Progenitor cell of endocrine pancreas (in vitro differentiated cells): ENCODE measurements around the gene DOCK2. TPM values are rescaled to one million over a fixed set of nuclear protein-coding genes. Genes with fewer than 3 reads are reported as not detected.

Experiments used
- DNase-seq: peaks from one replicate; pipeline ENCODE4 v3.0.0; 2021; ENCODE audit warnings: low spot score; ENCODE audit not compliant: unreplicated experiment
- H3K27ac Mint-ChIP-seq: 2 replicates; pipeline ENCODE4 v1.8.0; 2021; ENCODE audit warnings: mild to moderate bottlenecking, moderate library complexity, mixed read lengths
- H3K27me3 Mint-ChIP-seq: 2 replicates; pipeline ENCODE4 v1.8.0; 2021; ENCODE audit warnings: mixed read lengths
- H3K36me3 Mint-ChIP-seq: 2 replicates; pipeline ENCODE4 v1.8.0; 2022; ENCODE audit warnings: mixed read lengths; ENCODE audit not compliant: insufficient read depth
- H3K4me1 Mint-ChIP-seq: 2 replicates; pipeline ENCODE4 v1.8.0; 2021; ENCODE audit warnings: low read depth, mixed read lengths
- H3K4me3 Mint-ChIP-seq: 2 replicates; pipeline ENCODE4 v1.8.0; 2021; ENCODE audit warnings: low read depth, mild to moderate bottlenecking, moderate library complexity, mixed read lengths
- H3K9me3 Mint-ChIP-seq: 2 replicates; pipeline ENCODE4 v1.8.0; 2021; ENCODE audit warnings: low read depth, mixed read lengths
- total RNA-seq: library from RNA; stranded (reverse); gene quantifications from 2 replicates; pipeline ENCODE4 v1.2.1, GENCODE V29; 2021
- TF ChIP-seq, protein P1 (sequence below): fragments of 200-600 bp; sonication (generic); IDR thresholded peaks from one replicate; pipeline ENCODE4 v1.5.0; 2021; ENCODE audit warnings: antibody characterized with exemption, mild to moderate bottlenecking; ENCODE audit not compliant: unreplicated experiment

Gene DOCK2
- total RNA-seq, 1 donor from 2014 or later = not detected

DNA sequence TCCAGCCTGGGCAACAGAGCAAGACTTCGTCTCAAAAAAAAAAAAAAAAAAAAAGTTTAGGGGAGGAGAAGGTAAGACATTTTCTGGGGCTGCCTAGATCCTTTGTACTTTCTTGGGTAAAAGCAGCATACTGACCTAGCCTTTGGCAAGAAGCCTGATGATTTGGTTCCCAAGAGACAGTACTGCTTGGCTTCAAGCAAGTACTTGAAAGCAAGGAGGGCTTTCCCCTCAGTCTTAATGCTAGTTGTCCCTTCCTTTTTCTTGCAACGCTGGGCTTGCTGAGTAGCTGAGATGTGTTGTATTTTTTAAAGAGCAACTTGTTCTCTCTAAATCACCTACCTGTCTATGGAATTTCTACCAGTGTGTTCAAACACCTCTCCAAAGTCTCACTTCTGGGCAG lies 267.0 kb downstream of the DOCK2 start:
- Mint-ChIP-seq H3K27me3 (peaks cover 31% of the 10 kb centered on the region), H3K36me3 (no peaks in the 10 kb centered on the region), H3K4me1 (peaks cover 3% of the 10 kb centered on the region), H3K27ac (no peak overlapping the region), H3K9me3 (no peaks in the 10 kb centered on the region), H3K4me3 (no peak overlapping the region)
- DNase-seq = no peak
- TF ChIP-seq, protein P1, sequence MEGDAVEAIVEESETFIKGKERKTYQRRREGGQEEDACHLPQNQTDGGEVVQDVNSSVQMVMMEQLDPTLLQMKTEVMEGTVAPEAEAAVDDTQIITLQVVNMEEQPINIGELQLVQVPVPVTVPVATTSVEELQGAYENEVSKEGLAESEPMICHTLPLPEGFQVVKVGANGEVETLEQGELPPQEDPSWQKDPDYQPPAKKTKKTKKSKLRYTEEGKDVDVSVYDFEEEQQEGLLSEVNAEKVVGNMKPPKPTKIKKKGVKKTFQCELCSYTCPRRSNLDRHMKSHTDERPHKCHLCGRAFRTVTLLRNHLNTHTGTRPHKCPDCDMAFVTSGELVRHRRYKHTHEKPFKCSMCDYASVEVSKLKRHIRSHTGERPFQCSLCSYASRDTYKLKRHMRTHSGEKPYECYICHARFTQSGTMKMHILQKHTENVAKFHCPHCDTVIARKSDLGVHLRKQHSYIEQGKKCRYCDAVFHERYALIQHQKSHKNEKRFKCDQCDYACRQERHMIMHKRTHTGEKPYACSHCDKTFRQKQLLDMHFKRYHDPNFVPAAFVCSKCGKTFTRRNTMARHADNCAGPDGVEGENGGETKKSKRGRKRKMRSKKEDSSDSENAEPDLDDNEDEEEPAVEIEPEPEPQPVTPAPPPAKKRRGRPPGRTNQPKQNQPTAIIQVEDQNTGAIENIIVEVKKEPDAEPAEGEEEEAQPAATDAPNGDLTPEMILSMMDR = no peak

DNA sequence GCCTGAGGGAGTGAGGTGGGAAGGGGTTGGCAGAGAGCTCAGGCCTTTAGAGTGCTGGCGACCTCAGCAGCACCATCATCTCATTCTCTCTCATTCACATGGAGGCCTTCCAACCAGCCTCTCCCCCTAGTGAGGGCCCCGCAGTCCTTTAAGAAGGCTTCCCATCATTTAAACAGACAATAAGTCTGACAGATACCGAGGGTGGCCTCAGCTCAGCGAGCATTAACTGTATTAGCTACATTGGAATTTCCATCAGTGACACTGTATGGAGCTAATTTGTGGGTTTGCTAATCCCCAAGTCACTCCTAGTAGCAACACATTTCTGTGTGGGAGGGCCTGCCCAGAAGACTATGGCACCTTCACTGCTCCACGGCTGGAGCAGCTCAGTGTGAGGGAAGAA lies 267.4 kb downstream of the DOCK2 start:
- Mint-ChIP-seq H3K27ac (no peak overlapping the region), H3K4me3 (no peak overlapping the region), H3K9me3 (no peaks in the 10 kb centered on the region), H3K4me1 (peaks cover 3% of the 10 kb centered on the region), H3K36me3 (no peaks in the 10 kb centered on the region), H3K27me3 (peaks cover 31% of the 10 kb centered on the region)
- TF ChIP-seq, protein P1 = no peak
- no peak for DNase-seq

DNA sequence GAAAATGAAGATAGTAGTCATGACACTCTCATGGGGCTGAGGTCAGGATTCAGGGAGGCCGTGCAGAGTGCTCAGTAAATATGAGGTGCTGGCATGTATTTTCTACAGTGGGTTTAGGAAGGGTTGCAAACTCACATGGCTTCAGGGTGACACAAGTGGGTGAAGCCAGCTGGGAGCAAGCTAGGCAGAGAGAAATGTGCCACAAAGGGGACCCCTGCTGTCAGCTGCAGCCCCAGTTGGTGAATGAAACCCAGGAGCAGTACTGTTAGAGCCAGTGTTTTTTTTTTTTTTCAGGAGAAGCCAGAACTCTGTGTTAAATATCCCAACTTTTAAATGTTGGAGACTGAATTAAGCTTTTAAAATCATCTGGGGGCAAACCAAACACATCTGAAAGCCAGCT lies 267.9 kb downstream of the DOCK2 start:
- TF ChIP-seq, protein P1 = no peak
- DNase-seq = no peak

DNA sequence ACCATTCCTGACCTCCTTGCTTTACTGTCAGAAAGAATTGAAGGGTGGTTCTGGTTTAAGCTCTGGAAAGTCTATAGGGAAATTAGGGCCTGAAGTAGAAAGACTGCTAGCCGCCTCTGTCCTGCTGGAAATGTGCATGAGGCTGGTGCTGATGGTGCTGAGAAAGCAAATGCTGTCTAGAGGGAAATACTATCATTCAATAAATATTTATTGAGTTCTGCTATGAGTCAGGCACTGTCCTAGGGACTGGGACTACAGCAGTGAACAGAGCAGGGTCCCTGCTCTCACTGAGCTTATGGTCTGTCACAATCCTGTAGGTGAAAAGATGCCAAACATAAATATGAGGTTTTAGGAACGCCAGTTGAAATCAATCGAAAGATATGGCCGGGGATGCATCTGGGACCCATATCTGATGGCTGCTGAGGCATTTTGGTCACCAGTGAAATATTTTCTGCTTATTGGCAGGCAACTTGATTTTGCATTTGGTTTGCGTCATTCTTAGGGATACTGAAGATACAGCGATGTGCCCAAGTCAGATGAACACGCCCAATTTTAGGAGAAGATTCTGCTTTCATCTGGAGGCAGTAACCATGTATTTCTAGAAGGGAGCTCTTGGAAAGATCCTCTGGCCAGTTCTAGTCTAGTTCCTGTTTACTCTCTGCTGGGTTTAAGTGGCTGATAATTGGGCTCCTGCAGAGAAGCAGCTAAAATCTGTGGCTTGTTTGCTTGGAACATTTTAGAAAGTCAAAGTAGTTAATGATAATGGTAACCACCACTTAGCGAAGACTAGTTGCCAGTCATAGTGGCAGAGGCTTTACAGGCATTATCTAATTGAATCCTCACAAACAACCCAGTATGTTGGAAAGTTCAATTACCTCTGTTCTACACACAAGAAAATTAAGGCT lies 269.9 kb downstream of the DOCK2 start:
- no peak for DNase-seq
- H3K36me3 Mint-ChIP-seq = no peaks in the 10 kb centered on the region
- no peak overlapping the region for H3K27ac Mint-ChIP-seq

More for the DNA sequence above, 267.9 kb downstream of the DOCK2 start:
- no peaks in the 10 kb centered on the region for H3K36me3 Mint-ChIP-seq
- H3K27ac Mint-ChIP-seq = no peak overlapping the region
- peaks cover 28% of the 10 kb centered on the region for H3K27me3 Mint-ChIP-seq
- no peaks in the 10 kb centered on the region for H3K9me3 Mint-ChIP-seq
- peaks cover 3% of the 10 kb centered on the region for H3K4me1 Mint-ChIP-seq
- no peak overlapping the region for H3K4me3 Mint-ChIP-seq

DNA sequence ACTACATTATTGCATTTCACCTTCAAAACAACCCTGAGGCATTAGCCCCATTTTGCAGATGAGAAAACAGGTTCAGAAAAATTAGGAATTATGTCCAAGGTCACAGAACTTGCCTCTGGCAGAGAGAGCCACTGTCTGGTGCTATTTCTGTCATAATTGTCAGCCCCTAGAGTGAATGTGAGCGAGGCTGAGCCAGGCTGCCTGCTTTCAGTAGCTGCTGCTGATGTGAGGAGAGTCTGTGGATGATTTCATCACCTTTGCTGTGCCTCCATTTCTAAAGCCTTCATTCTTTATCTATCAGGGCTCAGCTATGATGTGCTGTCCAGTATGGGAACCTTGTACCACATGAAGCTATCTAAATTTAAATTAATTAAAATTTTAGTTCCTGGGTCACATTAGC lies 271.8 kb downstream of the DOCK2 start:
- Mint-ChIP-seq H3K27me3 (peaks cover 19% of the 10 kb centered on the region), H3K27ac (no peak overlapping the region), H3K36me3 (no peaks in the 10 kb centered on the region), H3K4me3 (no peak overlapping the region), H3K4me1 (no peaks in the 10 kb centered on the region), H3K9me3 (no peaks in the 10 kb centered on the region)
- no peak for DNase-seq
- TF ChIP-seq, protein P1 = no peak

More for the DNA sequence above, 269.9 kb downstream of the DOCK2 start:
- no peak overlapping the region for H3K4me3 Mint-ChIP-seq
- peaks cover under 1% of the 10 kb centered on the region for H3K4me1 Mint-ChIP-seq
- TF ChIP-seq, protein P1 = no peak
- peaks cover 19% of the 10 kb centered on the region for H3K27me3 Mint-ChIP-seq
- H3K9me3 Mint-ChIP-seq = no peaks in the 10 kb centered on the region
